Naive thymus-derived CD8-positive, alpha-beta T cell (primary cell): ENCODE measurements around the gene MED22. TPM values are rescaled to one million over a fixed set of nuclear protein-coding genes. Genes with fewer than 3 reads are reported as not detected.

Experiments
- ATAC-seq, 2 donors: fragments of 150-1000 bp; cut with Tn5 transposase in 1 of 2; sonication (Bioruptor Pico), chemical (Tn5 transposase) in 1 of 2; 1 replicate in 1 of 2; 2 replicates in 1 of 2; pipeline ENCODE4 v1.10.0; 2021; ENCODE audit warnings: mild to moderate bottlenecking in 2 of 2, moderate library complexity in 2 of 2
- POLR2A ChIA-PET: fragments of 350-600 bp; sonication (Branson Sonifier 250); formaldehyde crosslinking; loops from one replicate; lab custom pipeline; 2021; ENCODE audit warnings: antibody characterized with exemption; lab: Charles Lee
- DNase-seq, 10 donors: peaks; one replicate each; pipeline versions ENCODE4 v3.0.0 to v3.0.0-alpha.2; 2020 to 2022
- H3K27ac Mint-ChIP-seq, 10 donors: one replicate each; pipeline ENCODE4 v1.8.0; 2020 to 2022; ENCODE audit warnings: mild to moderate bottlenecking in 10 of 10, mixed read lengths in 10 of 10, moderate library complexity in 4 of 10, inconsistent platforms in 1 of 10
- H3K27me3 Mint-ChIP-seq, 5 donors: one replicate each; pipeline ENCODE4 v1.8.0; 2021 to 2022; ENCODE audit warnings: mixed read lengths in 5 of 5
- H3K36me3 Mint-ChIP-seq, 3 donors: one replicate each; pipeline ENCODE4 v1.8.0; 2020 to 2022; ENCODE audit warnings: mixed read lengths in 3 of 3, mild to moderate bottlenecking in 2 of 3, inconsistent platforms in 1 of 3
- H3K4me1 Mint-ChIP-seq, 4 donors: one replicate each; pipeline ENCODE4 v1.8.0; 2021 to 2022; ENCODE audit warnings: mixed read lengths in 4 of 4
- H3K4me3 Mint-ChIP-seq, 10 donors: one replicate each; pipeline ENCODE4 v1.8.0; 2020 to 2022; ENCODE audit warnings: mild to moderate bottlenecking in 10 of 10, mixed read lengths in 10 of 10, moderate library complexity in 6 of 10, inconsistent platforms in 1 of 10
- H3K9me3 Mint-ChIP-seq, 9 donors: one replicate each; pipeline ENCODE4 v1.8.0; 2020 to 2022; ENCODE audit warnings: mixed read lengths in 9 of 9, mild to moderate bottlenecking in 3 of 9, inconsistent platforms in 1 of 9, moderate library complexity in 1 of 9
- polyA plus RNA-seq, 3 donors: library from polyadenylated mRNA; unstranded; fragments of 300-500 nt; fragmentation: Illumina TruSeq; gene quantifications; one replicate each; pipeline ENCODE4 v1.2.3, GENCODE V29; 2021
- total RNA-seq, 8 experiments: library from RNA in 2 of 8; stranded (reverse) in 2 of 8; gene quantifications; one replicate each; pipeline ENCODE4 v1.2.3 and lab custom pipeline; 2021 to 2026

The MED22 gene
- total and polyA plus RNA-seq, 5 experiments from 2014 or later, result 10.3 to 46.4 (median 20.6) TPM

GRCh38 chr9:133375116-133375723 is 27.3 kb upstream of the MED22 start:
- peak in 1 of 2 donors; percentile 2 for ATAC-seq
- Mint-ChIP-seq H3K27me3 (no peaks in the 10 kb centered on the region), H3K36me3 (peaks cover 0 to 12% (median 0%) of the 10 kb centered on the region in 3 donors), H3K27ac (peak overlapping the region; percentile 89 to 97 (median 94)), H3K9me3 (no peaks in the 10 kb centered on the region), H3K4me3 (peak overlapping the region; percentile 87 to 98 (median 94)), H3K4me1 (peaks cover 28 to 50% (median 48%) of the 10 kb centered on the region in 4 donors)
- POLR2A ChIA-PET, result interaction anchor here (1.2 to 9.6 kb wide), 5 partner anchors 12 to 41 kb away, joined by 3 to 143 read pairs (median 5); partner anchors contain the start of genes MED22, RPL7A, SURF1 and SURF2
- peak in 2 of 10 donors; percentile 7 to 15 for DNase-seq

GRCh38 chr9:133374612-133375115 is 26.7 kb upstream of the MED22 start:
- H3K27ac Mint-ChIP-seq, result peak overlapping the region; percentile 89 to 97 (median 94)
- POLR2A ChIA-PET, result interaction anchor here (1.2 to 9.6 kb wide), 5 partner anchors 11 to 41 kb away, joined by 3 to 143 read pairs (median 5); partner anchors contain the start of genes MED22, RPL7A, SURF1 and SURF2
- peaks cover 0 to 17% (median 0%) of the 10 kb centered on the region in 3 donors for H3K36me3 Mint-ChIP-seq
- H3K27me3 Mint-ChIP-seq, result no peaks in the 10 kb centered on the region
- H3K4me1 Mint-ChIP-seq, result peaks cover 33 to 56% (median 53%) of the 10 kb centered on the region in 4 donors
- H3K9me3 Mint-ChIP-seq, result no peaks in the 10 kb centered on the region
- peak overlapping the region; percentile 87 to 98 (median 94) for H3K4me3 Mint-ChIP-seq
- no peak for ATAC-seq
- DNase-seq, result peak in 3 of 10 donors; percentile 14 to 35 (median 21)

GRCh38 chr9:133372144-133372543 is 24.2 kb upstream of the MED22 start:
- H3K4me3 Mint-ChIP-seq, result peak overlapping the region; percentile 20 to 87 (median 80)
- H3K27me3 Mint-ChIP-seq, result no peaks in the 10 kb centered on the region
- no peak for ATAC-seq
- peaks cover 45 to 79% (median 72%) of the 10 kb centered on the region in 4 donors for H3K4me1 Mint-ChIP-seq
- POLR2A ChIA-PET, result interaction anchor here (0.9 to 9.6 kb wide), 3 partner anchors 15 to 792 kb away, joined by 3 to 143 read pairs (median 106); partner anchors contain the start of genes MED22, RNU6ATAC, RPL7A and SURF1
- H3K9me3 Mint-ChIP-seq, result no peaks in the 10 kb centered on the region
- H3K27ac Mint-ChIP-seq, result peak overlapping the region; percentile 83 to 99 (median 96)
- H3K36me3 Mint-ChIP-seq, result peaks cover 0 to 23% (median 0%) of the 10 kb centered on the region in 3 donors
- no peak for DNase-seq

- no peaks in the 10 kb centered on the region for H3K9me3 Mint-ChIP-seq
- peak overlapping the region; percentile 79 to 89 (median 84) for H3K4me3 Mint-ChIP-seq
- ATAC-seq (peak; percentile 57 to 66), DNase-seq (peak; percentile 49 to 79 (median 64))
- H3K27me3 Mint-ChIP-seq, result no peaks in the 10 kb centered on the region
- peaks cover 45 to 84% (median 75%) of the 10 kb centered on the region in 4 donors for H3K4me1 Mint-ChIP-seq
- peak overlapping the region; percentile 93 to 99 (median 97) for H3K27ac Mint-ChIP-seq
- POLR2A ChIA-PET, result interaction anchor here (0.9 to 9.6 kb wide), 6 partner anchors 10 to 793 kb away, joined by 3 to 143 read pairs (median 4); partner anchors contain the start of genes MED22, RNU6ATAC, RPL7A and SURF1
- peaks cover 0 to 29% (median 0%) of the 10 kb centered on the region in 3 donors for H3K36me3 Mint-ChIP-seq
These were observed 23.4 kb upstream of the MED22 start for GRCh38 chr9:133371261-133371711.

- Mint-ChIP-seq H3K36me3 (peaks cover 0 to 35% (median 0%) of the 10 kb centered on the region in 3 donors), H3K27ac (peak overlapping the region; percentile 93 to 99 (median 97)), H3K9me3 (no peaks in the 10 kb centered on the region), H3K4me3 (peak overlapping the region; percentile 79 to 89 (median 84)), H3K27me3 (no peaks in the 10 kb centered on the region), H3K4me1 (peaks cover 46 to 90% (median 78%) of the 10 kb centered on the region in 4 donors)
- peak in 8 of 10 donors; percentile 30 to 81 (median 60) for DNase-seq
- POLR2A ChIA-PET, result interaction anchor here (0.9 to 9.6 kb wide), 6 partner anchors 11 to 340 kb away, joined by 3 to 143 read pairs (median 4); partner anchors contain the start of genes GTF3C5, MED22, RPL7A and SURF1
- peak; percentile 51 to 80 for ATAC-seq
These were observed 22.8 kb upstream of the MED22 start for GRCh38 chr9:133370685-133371084.

GRCh38 chr9:133369933-133370332 is 22.0 kb upstream of the MED22 start:
- no peak for DNase-seq
- Mint-ChIP-seq H3K4me3 (peak overlapping the region; percentile 79 to 89 (median 84)), H3K36me3 (peaks cover 0 to 43% (median 0%) of the 10 kb centered on the region in 3 donors), H3K27ac (peak overlapping the region; percentile 93 to 99 (median 97)), H3K9me3 (no peaks in the 10 kb centered on the region), H3K4me1 (peaks cover 44 to 90% (median 76%) of the 10 kb centered on the region in 4 donors), H3K27me3 (no peaks in the 10 kb centered on the region)
- POLR2A ChIA-PET, result interaction anchor here (7.0 to 9.6 kb wide), 2 partner anchors 13 to 21 kb away, joined by 106 to 143 read pairs; partner anchors contain the start of genes MED22, RPL7A, SURF1 and SURF2
- no peak for ATAC-seq

GRCh38 chr9:133369422-133369821 is 21.5 kb upstream of the MED22 start:
- no peaks in the 10 kb centered on the region for H3K27me3 Mint-ChIP-seq
- POLR2A ChIA-PET, result interaction anchor here (7.0 to 9.6 kb wide), 2 partner anchors 12 to 20 kb away, joined by 106 to 143 read pairs; partner anchors contain the start of genes MED22, RPL7A, SURF1 and SURF2
- ATAC-seq (no peak), DNase-seq (no peak)
- H3K36me3 Mint-ChIP-seq, result peaks cover 0 to 43% (median 0%) of the 10 kb centered on the region in 3 donors
- H3K9me3 Mint-ChIP-seq, result no peaks in the 10 kb centered on the region
- H3K4me1 Mint-ChIP-seq, result peaks cover 41 to 89% (median 72%) of the 10 kb centered on the region in 4 donors
- H3K27ac Mint-ChIP-seq, result peak overlapping the region; percentile 93 to 99 (median 97)
- peak overlapping the region; percentile 74 to 89 (median 82) for H3K4me3 Mint-ChIP-seq

GRCh38 chr9:133368249-133368881 is 20.4 kb upstream of the MED22 start:
- DNase-seq (no peak), ATAC-seq (no peak)
- no peaks in the 10 kb centered on the region for H3K27me3 Mint-ChIP-seq
- peak overlapping the region; percentile 83 to 99 (median 96) for H3K27ac Mint-ChIP-seq
- peaks cover 0 to 53% (median 7%) of the 10 kb centered on the region in 3 donors for H3K36me3 Mint-ChIP-seq
- POLR2A ChIA-PET, result interaction anchor here (1.8 to 9.6 kb wide), 4 partner anchors 8 to 19 kb away, joined by 5 to 106 read pairs (median 12); partner anchors contain the start of genes MED22, RPL7A, STKLD1 and SURF1
- H3K4me1 Mint-ChIP-seq, result peaks cover 41 to 91% (median 69%) of the 10 kb centered on the region in 4 donors
- H3K4me3 Mint-ChIP-seq, result peak overlapping the region; percentile 20 to 89 (median 81)
- no peaks in the 10 kb centered on the region for H3K9me3 Mint-ChIP-seq

- Mint-ChIP-seq H3K4me1 (peaks cover 41 to 88% (median 66%) of the 10 kb centered on the region in 4 donors), H3K4me3 (peak overlapping the region in 2 of 10 donors; percentile 38 to 87), H3K9me3 (no peaks in the 10 kb centered on the region), H3K27ac (peak overlapping the region in 1 of 10 donors; percentile 49), H3K27me3 (no peaks in the 10 kb centered on the region), H3K36me3 (peaks cover 0 to 53% (median 9%) of the 10 kb centered on the region in 3 donors)
- ATAC-seq (no peak), DNase-seq (no peak)
- POLR2A ChIA-PET, result interaction anchor here (1.8 to 3.1 kb wide), 3 partner anchors 9 to 18 kb away, joined by 5 to 17 read pairs (median 8); partner anchors contain the start of genes MED22, RPL7A, STKLD1 and SURF1
These were observed 19.8 kb upstream of the MED22 start for GRCh38 chr9:133367778-133368177.

GRCh38 chr9:133367221-133367620 is 19.3 kb upstream of the MED22 start:
- Mint-ChIP-seq H3K36me3 (peaks cover 0 to 56% (median 9%) of the 10 kb centered on the region in 3 donors), H3K4me1 (peaks cover 37 to 83% (median 61%) of the 10 kb centered on the region in 4 donors), H3K9me3 (no peaks in the 10 kb centered on the region), H3K27ac (peak overlapping the region in 4 of 10 donors; percentile 38 to 63 (median 48)), H3K27me3 (no peaks in the 10 kb centered on the region), H3K4me3 (peak overlapping the region in 2 of 10 donors; percentile 6 to 13)
- no peak for ATAC-seq
- POLR2A ChIA-PET, result interaction anchor here (1.0 to 3.1 kb wide), 4 partner anchors 9 to 37 kb away, joined by 3 to 17 read pairs (median 6); partner anchors contain the start of genes MED22, RPL7A, STKLD1 and SURF1
- DNase-seq, result no peak

GRCh38 chr9:133366435-133366834 is 18.5 kb upstream of the MED22 start:
- POLR2A ChIA-PET, result interaction anchor here (1.0 to 3.1 kb wide), 4 partner anchors 10 to 36 kb away, joined by 3 to 17 read pairs (median 6); partner anchors contain the start of genes MED22, RPL7A, STKLD1 and SURF1
- H3K27me3 Mint-ChIP-seq, result no peaks in the 10 kb centered on the region
- peaks cover 32 to 75% (median 54%) of the 10 kb centered on the region in 4 donors for H3K4me1 Mint-ChIP-seq
- peaks cover 0 to 64% (median 9%) of the 10 kb centered on the region in 3 donors for H3K36me3 Mint-ChIP-seq
- H3K4me3 Mint-ChIP-seq, result no peak overlapping the region
- peak overlapping the region in 2 of 10 donors; percentile 15 to 69 for H3K27ac Mint-ChIP-seq
- H3K9me3 Mint-ChIP-seq, result no peaks in the 10 kb centered on the region
- DNase-seq (no peak), ATAC-seq (no peak)
